HFFc6 (cell line): ENCODE data around the gene MAPK6. TPM values are rescaled to one million over a fixed set of nuclear protein-coding genes. Genes with fewer than 3 reads are reported as not detected.

ENCODE experiments used
- DNase-seq: peaks from one replicate; pipeline ENCODE4 v3.0.0-alpha.2; 2018
- H3K27ac Mint-ChIP-seq: 2 replicates; pipeline ENCODE4 v1.8.0; 2020; ENCODE audit warnings: mild to moderate bottlenecking, mixed read lengths
- H3K27me3 Mint-ChIP-seq: 2 replicates; pipeline ENCODE4 v1.8.0; 2021; ENCODE audit warnings: mild to moderate bottlenecking, moderate library complexity, mixed read lengths; ENCODE audit not compliant: insufficient read depth
- H3K36me3 Mint-ChIP-seq: 2 replicates; pipeline ENCODE4 v1.8.0; 2021; ENCODE audit warnings: low read depth, mixed read lengths
- H3K4me1 Mint-ChIP-seq: 2 replicates; pipeline ENCODE4 v1.8.0; 2020; ENCODE audit warnings: low read depth, mixed read lengths
- H3K4me3 Mint-ChIP-seq: 2 replicates; pipeline ENCODE4 v1.8.0; 2020; ENCODE audit warnings: mild to moderate bottlenecking, moderate library complexity, mixed read lengths
- H3K9me3 Mint-ChIP-seq: 2 replicates; pipeline ENCODE4 v1.8.0; 2020; ENCODE audit warnings: mild to moderate bottlenecking, mixed read lengths
- CTCF ChIP-seq: fragments of 200-600 bp; sonication (generic); IDR thresholded peaks from 2 replicates; pipeline ENCODE4 v1.5.0; 2021; ENCODE audit warnings: antibody characterized with exemption, mild to moderate bottlenecking
- total RNA-seq, 6 experiments: library from RNA; stranded (reverse); fragmentation: NEBNext Ultra II Directional; extraction: Animal tissue kit (Norgen Biotek cat#: 25700); gene quantifications; 2 replicates in 1 of 6; 3 replicates in 5 of 6; pipeline ENCODE4 v1.2.3, GENCODE V29; 2021

Gene MAPK6
- total RNA-seq, 6 experiments from 2014 or later: 43.0 to 61.9 (median 54.6) TPM

GRCh38 chr15:52086011-52086786, 67.2 kb downstream of the MAPK6 start:
- Mint-ChIP-seq H3K4me3 (no peak overlapping the region), H3K4me1 (peaks cover 5% of the 10 kb centered on the region; the same call in 1 of the 2 replicates), H3K9me3 (peaks cover 13% of the 10 kb centered on the region), H3K27me3 (no peaks in the 10 kb centered on the region; the same call in none of the 2 replicates), H3K27ac (no peak overlapping the region), H3K36me3 (peaks cover 13% of the 10 kb centered on the region)
- no peak for TF ChIP-seq CTCF
- no peak for DNase-seq

- no peak overlapping the region for H3K27ac Mint-ChIP-seq
- H3K9me3 Mint-ChIP-seq: peaks cover 13% of the 10 kb centered on the region
- peaks cover 4% of the 10 kb centered on the region; the same call in 1 of the 2 replicates for H3K27me3 Mint-ChIP-seq
- H3K4me1 Mint-ChIP-seq: peaks cover 28% of the 10 kb centered on the region
- no peak overlapping the region for H3K4me3 Mint-ChIP-seq
- peaks cover 13% of the 10 kb centered on the region for H3K36me3 Mint-ChIP-seq
- no peak for TF ChIP-seq CTCF
- no peak for DNase-seq
These were observed 71.2 kb downstream of the MAPK6 start for GRCh38 chr15:52090193-52090592.

GRCh38 chr15:52093167-52093538, 74.1 kb downstream of the MAPK6 start:
- peaks cover 13% of the 10 kb centered on the region for H3K9me3 Mint-ChIP-seq
- peaks cover 4% of the 10 kb centered on the region; the same call in 1 of the 2 replicates for H3K27me3 Mint-ChIP-seq
- H3K27ac Mint-ChIP-seq: peak overlapping the region; percentile 96
- H3K4me3 Mint-ChIP-seq: peak overlapping the region; percentile 69
- H3K4me1 Mint-ChIP-seq: peaks cover 43% of the 10 kb centered on the region
- no peak for TF ChIP-seq CTCF
- DNase-seq: no peak
- peaks cover 13% of the 10 kb centered on the region for H3K36me3 Mint-ChIP-seq

GRCh38 chr15:52093539-52094510, 74.8 kb downstream of the MAPK6 start:
- H3K4me1 Mint-ChIP-seq: peaks cover 43% of the 10 kb centered on the region
- H3K36me3 Mint-ChIP-seq: peaks cover 13% of the 10 kb centered on the region
- DNase-seq: peak; percentile 96
- H3K27ac Mint-ChIP-seq: peak overlapping the region; percentile 96
- peak overlapping the region; percentile 69 for H3K4me3 Mint-ChIP-seq
- H3K9me3 Mint-ChIP-seq: peaks cover 13% of the 10 kb centered on the region
- TF ChIP-seq CTCF: no peak; the same call in 1 of the 2 replicates
- peaks cover 4% of the 10 kb centered on the region; the same call in 1 of the 2 replicates for H3K27me3 Mint-ChIP-seq

GRCh38 chr15:52094811-52095584, 76.0 kb downstream of the MAPK6 start:
- no peak for TF ChIP-seq CTCF
- peaks cover 43% of the 10 kb centered on the region for H3K4me1 Mint-ChIP-seq
- peak overlapping the region; percentile 69 for H3K4me3 Mint-ChIP-seq
- H3K27ac Mint-ChIP-seq: peak overlapping the region; percentile 96
- H3K9me3 Mint-ChIP-seq: peaks cover 7% of the 10 kb centered on the region; the same call in 1 of the 2 replicates
- H3K36me3 Mint-ChIP-seq: peaks cover 7% of the 10 kb centered on the region
- H3K27me3 Mint-ChIP-seq: peaks cover 4% of the 10 kb centered on the region; the same call in 1 of the 2 replicates
- DNase-seq: no peak
